PFSK-1 (cell line): ENCODE measurements around the gene ARHGEF39.

Experiments used
- FOXP2 ChIP-seq: optimal IDR thresholded peaks from 2 replicates; pipeline ENCODE3; 2011; ENCODE audit warnings: borderline replicate concordance, control low read depth, inconsistent platforms; ENCODE audit not compliant: insufficient read depth; ENCODE audit errors: extremely low read length, extremely low read depth
- POLR2AphosphoS5 ChIP-seq: IDR thresholded peaks from 2 replicates; pipeline ENCODE4 v1.6.1; 2012; ENCODE audit warnings: low read depth, mild to moderate bottlenecking, control low read depth, low read length, moderate library complexity
- REST ChIP-seq, 2 experiments: IDR thresholded peaks; 2 replicates each; pipeline versions ENCODE4 v1.6.1 to v1.8.0; 2011 to 2012; ENCODE audit warnings: low read depth in 2 of 2, low read length in 2 of 2, control low read depth in 1 of 2, inconsistent platforms in 1 of 2, mild to moderate bottlenecking in 1 of 2, moderate library complexity in 1 of 2; ENCODE audit not compliant: insufficient read depth in 1 of 2
- SIN3A ChIP-seq: IDR thresholded peaks from 2 replicates; pipeline ENCODE4 v1.6.1; 2012; ENCODE audit warnings: mild to moderate bottlenecking, low read length, moderate library complexity, borderline replicate concordance; ENCODE audit not compliant: insufficient read depth
- TAF1 ChIP-seq: IDR thresholded peaks from 2 replicates; pipeline ENCODE4 v1.6.1; 2012; ENCODE audit warnings: low read length, control low read depth, borderline replicate concordance; ENCODE audit not compliant: insufficient read depth

- TF ChIP-seq POLR2AphosphoS5 (no peak), REST (IDR thresholded peaks at IDR 0.05; ENCODE audit: insufficient read depth in 1 of 2, low read depth in 2 of 2, low read length in 2 of 2) (no peak), SIN3A (no peak), TAF1 (no peak), FOXP2 (no peak)
Observed at GRCh38 chr9:35711501-35712428, 46.8 kb upstream of the ARHGEF39 start.
